Suprapubic skin (tissue), 4 donors: Measurements from ENCODE around the gene SCAPER. TPM values are rescaled to one million over a fixed set of nuclear protein-coding genes. Genes with fewer than 3 reads are reported as not detected.

Experiments
- DNase-seq, 2 donors: peaks; one replicate each; pipeline ENCODE4 v3.0.0-alpha.2; 2019; ENCODE audit warnings: low spot score in 2 of 2
- H3K27ac ChIP-seq: fragments of 200-600 bp; sonication (generic); one replicate; pipeline ENCODE4 v1.5.1; 2019
- H3K27me3 ChIP-seq: fragments of 200-600 bp; sonication (generic); one replicate; pipeline ENCODE4 v1.5.1; 2019
- H3K36me3 ChIP-seq: fragments of 200-600 bp; sonication (generic); one replicate; pipeline ENCODE4 v1.5.1; 2019
- H3K4me1 ChIP-seq: fragments of 200-600 bp; sonication (generic); one replicate; pipeline ENCODE4 v1.5.1; 2019
- H3K4me3 ChIP-seq: fragments of 200-600 bp; sonication (generic); one replicate; pipeline ENCODE4 v1.5.1; 2019; ENCODE audit warnings: mild to moderate bottlenecking
- H3K9me3 ChIP-seq: fragments of 200-600 bp; sonication (generic); one replicate; pipeline ENCODE4 v1.5.1; 2019
- CTCF ChIP-seq, 2 donors: fragments of 200-600 bp in 1 of 2; fragments of 450-650 bp in 1 of 2; sonication (generic) in 1 of 2; IDR thresholded peaks; one replicate each; pipeline ENCODE4 v1.5.1; 2016 to 2019; ENCODE audit warnings: antibody characterized with exemption in 2 of 2, mild to moderate bottlenecking in 1 of 2, moderate library complexity in 1 of 2
- EP300 ChIP-seq: sonication (generic); formaldehyde crosslinking; IDR thresholded peaks from one replicate; pipeline ENCODE4 v1.6.1; 2017; ENCODE audit warnings: antibody characterized with exemption
- POLR2A ChIP-seq, 2 donors: fragments of 450-650 bp; IDR thresholded peaks; one replicate each; pipeline ENCODE4 v1.6.1; 2017; ENCODE audit warnings: antibody characterized with exemption in 2 of 2, mild to moderate bottlenecking in 2 of 2, moderate library complexity in 2 of 2
- POLR2AphosphoS5 ChIP-seq, 3 donors: sonication (generic); formaldehyde crosslinking; IDR thresholded peaks; one replicate each; pipeline ENCODE4 v1.6.1; 2017; ENCODE audit warnings: antibody characterized with exemption in 3 of 3
- WGBS: methylation state at CpG from one replicate; pipeline ENCODE4 v1.1.5; 2018; 5-methylcytosine and 5-hydroxymethylcytosine counted together
- total RNA-seq, 4 donors: library from RNA; depleted of rRNA; stranded (reverse); fragments of >200 nt; gene quantifications; one replicate each; pipeline ENCODE4 v1.1.0, GENCODE V29; 2016

The SCAPER gene
- total RNA-seq, 4 donors from 2014 or later: 26.3 to 61.4 (median 37.3) TPM

DNA sequence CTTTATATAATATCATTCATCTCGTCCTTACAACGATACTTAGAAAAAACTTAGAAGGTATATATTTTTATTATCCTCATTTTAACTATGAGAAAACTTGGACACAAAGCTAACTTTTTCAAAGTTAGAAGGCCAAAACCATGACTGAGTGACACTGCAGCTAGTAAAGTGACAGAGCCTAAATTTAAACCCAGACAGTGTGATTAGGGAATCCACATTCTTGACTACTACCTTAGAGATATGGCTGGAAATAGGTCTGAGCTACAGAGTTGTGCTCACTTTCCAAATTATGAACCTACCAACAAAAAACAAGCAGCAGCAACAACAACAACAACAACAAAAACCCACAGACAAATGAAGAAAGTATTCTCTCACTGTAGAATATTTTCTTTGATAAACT lies 236.2 kb downstream of the SCAPER start:
- H3K4me3 ChIP-seq: no peak overlapping the region
- TF ChIP-seq POLR2A (IDR thresholded peaks at IDR 0.05): no peak
- no peak for TF ChIP-seq CTCF (IDR thresholded peaks at IDR 0.05)

GRCh38 chr15:76667943-76668715 lies 237.0 kb downstream of the SCAPER start:
- no peaks in the 10 kb centered on the region for H3K9me3 ChIP-seq
- WGBS: 94% methylated on average over 4 of the region's 4 CpGs
- H3K27ac ChIP-seq: no peak overlapping the region
- DNase-seq: no peak
- H3K36me3 ChIP-seq: peaks cover 9% of the 10 kb centered on the region
- H3K4me1 ChIP-seq: no peaks in the 10 kb centered on the region
- H3K4me3 ChIP-seq: no peak overlapping the region
- no peak for TF ChIP-seq EP300
- TF ChIP-seq POLR2AphosphoS5 (IDR thresholded peaks at IDR 0.05): no peak
- no peak for TF ChIP-seq POLR2A (IDR thresholded peaks at IDR 0.05)
- no peak for TF ChIP-seq CTCF (IDR thresholded peaks at IDR 0.05)
- H3K27me3 ChIP-seq: no peaks in the 10 kb centered on the region

More for the DNA sequence above, 236.2 kb downstream of the SCAPER start:
- Histone ChIP-seq H3K4me1 (no peaks in the 10 kb centered on the region), H3K36me3 (peaks cover 6% of the 10 kb centered on the region), H3K27ac (no peak overlapping the region), H3K27me3 (no peaks in the 10 kb centered on the region), H3K9me3 (no peaks in the 10 kb centered on the region)
- DNase-seq: no peak
- WGBS: 95% methylated on average over 2 of the region's 2 CpGs

- WGBS: 78% methylated on average over 5 of the region's 5 CpGs
- Histone ChIP-seq H3K4me3 (no peak overlapping the region), H3K4me1 (no peaks in the 10 kb centered on the region), H3K9me3 (no peaks in the 10 kb centered on the region), H3K27ac (no peak overlapping the region), H3K36me3 (peaks cover 10% of the 10 kb centered on the region), H3K27me3 (no peaks in the 10 kb centered on the region)
- no peak for DNase-seq
- TF ChIP-seq POLR2A (IDR thresholded peaks at IDR 0.05) (no peak), EP300 (no peak), POLR2AphosphoS5 (IDR thresholded peaks at IDR 0.05) (no peak), CTCF (IDR thresholded peaks at IDR 0.05) (no peak)
Measured at GRCh38 chr15:76664895-76665294, 240.2 kb downstream of the SCAPER start.

DNA sequence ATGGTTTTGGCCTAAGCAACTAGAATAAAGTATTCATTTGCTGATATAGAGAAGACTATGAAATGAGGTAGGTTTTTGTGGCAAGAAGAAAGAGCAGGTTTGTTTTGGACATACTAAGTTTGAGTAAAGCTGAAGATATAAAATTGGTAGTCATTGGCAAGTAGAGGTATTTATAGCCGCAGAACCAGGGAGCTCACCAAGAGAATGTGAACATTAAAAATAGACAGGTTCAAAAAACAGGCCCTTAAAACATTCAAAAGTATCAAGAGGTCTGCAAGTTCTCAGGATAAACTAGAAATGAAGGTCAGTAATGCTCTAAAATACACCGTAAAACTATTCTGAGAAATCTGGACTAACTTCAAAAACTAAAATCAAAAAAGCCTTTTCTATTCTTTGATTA lies 240.7 kb downstream of the SCAPER start:
- Histone ChIP-seq H3K4me3 (no peak overlapping the region), H3K9me3 (no peaks in the 10 kb centered on the region), H3K36me3 (peaks cover 12% of the 10 kb centered on the region), H3K27me3 (no peaks in the 10 kb centered on the region), H3K4me1 (no peaks in the 10 kb centered on the region), H3K27ac (no peak overlapping the region)
- 95% methylated on average over 2 of the region's 2 CpGs for WGBS
- no peak for DNase-seq
- no peak for TF ChIP-seq POLR2A (IDR thresholded peaks at IDR 0.05)
- no peak for TF ChIP-seq CTCF (IDR thresholded peaks at IDR 0.05)
- TF ChIP-seq POLR2AphosphoS5 (IDR thresholded peaks at IDR 0.05): no peak
- no peak for TF ChIP-seq EP300

DNA sequence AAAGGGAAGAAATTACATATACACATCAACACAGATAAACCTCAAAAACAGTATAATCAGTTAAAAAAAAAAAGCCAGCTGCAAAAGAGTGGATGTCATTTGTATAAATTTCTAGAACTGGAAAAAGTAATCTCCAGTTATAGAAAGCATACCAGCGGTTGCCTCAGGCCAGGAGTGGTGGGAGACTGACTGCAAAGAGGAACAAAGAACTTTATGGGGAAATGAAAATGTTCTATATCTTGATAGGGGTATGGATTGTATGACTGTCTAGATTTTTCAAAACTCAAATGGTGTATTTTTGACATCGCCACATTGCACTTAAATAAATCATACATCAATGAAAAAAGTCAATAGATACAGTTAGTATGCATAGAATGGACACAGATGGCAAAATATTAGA lies 241.6 kb downstream of the SCAPER start:
- 93% methylated on average over 2 of the region's 2 CpGs for WGBS

More for the DNA sequence above, 241.6 kb downstream of the SCAPER start:
- Histone ChIP-seq H3K27me3 (no peaks in the 10 kb centered on the region), H3K4me3 (no peak overlapping the region), H3K27ac (no peak overlapping the region), H3K36me3 (peaks cover 17% of the 10 kb centered on the region), H3K9me3 (no peaks in the 10 kb centered on the region), H3K4me1 (no peaks in the 10 kb centered on the region)
- no peak for TF ChIP-seq EP300
- no peak for TF ChIP-seq POLR2AphosphoS5 (IDR thresholded peaks at IDR 0.05)
- no peak for TF ChIP-seq POLR2A (IDR thresholded peaks at IDR 0.05)
- TF ChIP-seq CTCF (IDR thresholded peaks at IDR 0.05): no peak
- no peak for DNase-seq
